Osteocyte (in vitro differentiated cells): ENCODE measurements around the gene WNT5A. TPM values are rescaled to one million over a fixed set of nuclear protein-coding genes. Genes with fewer than 3 reads are reported as not detected.

Source experiments
- DNase-seq: peaks from one replicate; pipeline ENCODE4 v3.0.0; 2021; ENCODE audit warnings: mixed read lengths; ENCODE audit not compliant: unreplicated experiment; ENCODE audit errors: extremely low spot score
- H3K27ac Mint-ChIP-seq: one replicate; pipeline ENCODE4 v1.8.0; 2021; ENCODE audit warnings: mild to moderate bottlenecking, mixed read lengths; ENCODE audit not compliant: unreplicated experiment
- H3K27me3 Mint-ChIP-seq: one replicate; pipeline ENCODE4 v1.8.0; 2021; ENCODE audit warnings: mixed read lengths; ENCODE audit not compliant: unreplicated experiment
- H3K36me3 Mint-ChIP-seq: one replicate; pipeline ENCODE4 v1.8.0; 2021; ENCODE audit warnings: mixed read lengths; ENCODE audit not compliant: unreplicated experiment
- H3K4me1 Mint-ChIP-seq: one replicate; pipeline ENCODE4 v1.8.0; 2021; ENCODE audit warnings: mixed read lengths; ENCODE audit not compliant: unreplicated experiment
- H3K4me3 Mint-ChIP-seq: one replicate; pipeline ENCODE4 v1.8.0; 2021; ENCODE audit warnings: mild to moderate bottlenecking, moderate library complexity, mixed read lengths; ENCODE audit not compliant: unreplicated experiment
- H3K9me3 Mint-ChIP-seq: one replicate; pipeline ENCODE4 v1.8.0; 2021; ENCODE audit warnings: mixed read lengths; ENCODE audit not compliant: unreplicated experiment
- total RNA-seq: library from RNA; stranded (reverse); gene quantifications from 2 replicates; pipeline ENCODE4 v1.2.1, GENCODE V29; 2021
- TF ChIP-seq, protein P1 (sequence below): fragments of 200-600 bp; sonication (generic); IDR thresholded peaks from 2 replicates; pipeline ENCODE4 v1.5.0; 2021; ENCODE audit warnings: antibody characterized with exemption, mild to moderate bottlenecking, moderate library complexity

WNT5A gene
- total RNA-seq, 1 donor from 2014 or later, result 30.4 TPM

- Mint-ChIP-seq H3K4me3 (no peak overlapping the region), H3K36me3 (no peaks in the 10 kb centered on the region), H3K27ac (no peak overlapping the region), H3K9me3 (no peaks in the 10 kb centered on the region), H3K27me3 (no peaks in the 10 kb centered on the region), H3K4me1 (no peaks in the 10 kb centered on the region)
- TF ChIP-seq, protein P1, sequence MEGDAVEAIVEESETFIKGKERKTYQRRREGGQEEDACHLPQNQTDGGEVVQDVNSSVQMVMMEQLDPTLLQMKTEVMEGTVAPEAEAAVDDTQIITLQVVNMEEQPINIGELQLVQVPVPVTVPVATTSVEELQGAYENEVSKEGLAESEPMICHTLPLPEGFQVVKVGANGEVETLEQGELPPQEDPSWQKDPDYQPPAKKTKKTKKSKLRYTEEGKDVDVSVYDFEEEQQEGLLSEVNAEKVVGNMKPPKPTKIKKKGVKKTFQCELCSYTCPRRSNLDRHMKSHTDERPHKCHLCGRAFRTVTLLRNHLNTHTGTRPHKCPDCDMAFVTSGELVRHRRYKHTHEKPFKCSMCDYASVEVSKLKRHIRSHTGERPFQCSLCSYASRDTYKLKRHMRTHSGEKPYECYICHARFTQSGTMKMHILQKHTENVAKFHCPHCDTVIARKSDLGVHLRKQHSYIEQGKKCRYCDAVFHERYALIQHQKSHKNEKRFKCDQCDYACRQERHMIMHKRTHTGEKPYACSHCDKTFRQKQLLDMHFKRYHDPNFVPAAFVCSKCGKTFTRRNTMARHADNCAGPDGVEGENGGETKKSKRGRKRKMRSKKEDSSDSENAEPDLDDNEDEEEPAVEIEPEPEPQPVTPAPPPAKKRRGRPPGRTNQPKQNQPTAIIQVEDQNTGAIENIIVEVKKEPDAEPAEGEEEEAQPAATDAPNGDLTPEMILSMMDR, result no peak
- DNase-seq, result no peak
These were observed 45.6 kb downstream of the WNT5A start for GRCh38 chr3:55441499-55441898.

DNA sequence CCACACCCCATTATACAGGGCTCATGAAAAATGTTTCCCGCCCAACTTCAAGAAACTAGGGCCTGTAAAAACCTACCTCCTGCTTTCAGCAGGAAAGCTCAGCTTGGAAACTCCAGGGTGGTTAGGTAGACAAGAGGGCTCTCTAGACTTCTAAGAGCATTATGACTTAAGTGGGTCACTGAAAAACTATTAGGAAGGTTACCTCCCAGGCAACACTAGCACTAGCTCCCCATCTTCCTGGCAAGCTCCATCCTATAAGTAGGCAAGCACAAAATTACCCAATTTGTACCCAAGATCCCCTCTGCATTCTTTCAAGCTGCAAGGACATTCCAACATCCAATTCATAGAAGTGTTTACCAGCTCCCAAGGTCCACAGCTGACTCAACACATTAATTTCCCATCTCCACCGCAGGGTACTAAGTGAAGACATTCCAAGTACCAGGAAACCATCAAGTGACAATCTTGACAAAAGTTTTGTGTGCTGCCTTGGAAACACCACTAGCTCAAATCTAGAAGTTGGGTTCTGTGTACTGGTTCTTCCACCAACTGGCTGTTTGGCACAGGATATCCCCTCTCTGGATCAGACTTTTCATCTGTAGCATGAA is 46.9 kb downstream of the WNT5A start:
- Mint-ChIP-seq H3K36me3 (no peaks in the 10 kb centered on the region), H3K4me1 (no peaks in the 10 kb centered on the region), H3K4me3 (no peak overlapping the region), H3K27me3 (no peaks in the 10 kb centered on the region), H3K27ac (no peak overlapping the region), H3K9me3 (no peaks in the 10 kb centered on the region)
- no peak for DNase-seq
- TF ChIP-seq, protein P1, result no peak

DNA sequence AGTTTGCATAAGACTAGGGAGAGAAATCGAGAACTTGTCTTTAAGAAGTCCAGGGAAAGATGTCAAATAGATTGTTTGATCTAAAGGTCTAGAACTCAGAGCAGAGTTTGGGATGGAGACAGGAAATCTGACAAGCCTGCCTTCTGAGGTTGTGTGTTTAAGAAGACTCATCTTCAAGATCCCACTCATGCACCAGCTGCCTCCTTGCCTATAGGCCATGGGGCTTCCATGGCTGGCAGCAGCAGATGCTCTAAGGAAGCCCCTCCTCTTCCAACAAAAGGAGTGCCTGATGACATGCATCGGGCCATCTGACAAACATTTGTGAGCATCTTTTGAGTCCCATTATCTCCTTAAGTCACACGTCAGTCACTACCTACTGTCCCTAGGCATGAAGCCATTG is 47.4 kb downstream of the WNT5A start:
- TF ChIP-seq, protein P1, result no peak
- Mint-ChIP-seq H3K36me3 (no peaks in the 10 kb centered on the region), H3K4me3 (no peak overlapping the region), H3K4me1 (no peaks in the 10 kb centered on the region), H3K9me3 (no peaks in the 10 kb centered on the region), H3K27ac (no peak overlapping the region), H3K27me3 (no peaks in the 10 kb centered on the region)
- DNase-seq, result no peak

DNA sequence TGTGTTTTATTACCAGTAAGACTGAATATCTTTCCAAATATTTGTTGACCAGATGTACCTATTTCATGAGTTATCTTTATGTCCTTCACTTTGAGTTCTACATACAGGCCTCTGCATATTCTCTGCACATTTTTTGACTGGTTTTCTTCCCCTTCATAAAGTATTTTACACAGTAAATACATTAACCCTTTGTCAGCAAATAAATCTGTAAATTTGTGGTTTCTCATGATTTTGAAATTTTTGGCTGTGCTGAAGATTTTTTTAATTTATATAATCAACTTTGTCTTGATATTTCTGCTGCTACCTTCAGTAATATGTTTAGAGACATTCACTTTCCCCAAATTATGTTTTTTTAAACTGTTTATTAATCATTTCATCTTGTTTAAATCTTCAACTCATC is 50.5 kb downstream of the WNT5A start:
- TF ChIP-seq, protein P1, result no peak
- H3K27me3 Mint-ChIP-seq, result no peaks in the 10 kb centered on the region
- H3K36me3 Mint-ChIP-seq, result no peaks in the 10 kb centered on the region
- no peaks in the 10 kb centered on the region for H3K9me3 Mint-ChIP-seq
- H3K4me3 Mint-ChIP-seq, result no peak overlapping the region
- no peak for DNase-seq
- no peaks in the 10 kb centered on the region for H3K4me1 Mint-ChIP-seq
- no peak overlapping the region for H3K27ac Mint-ChIP-seq

DNA sequence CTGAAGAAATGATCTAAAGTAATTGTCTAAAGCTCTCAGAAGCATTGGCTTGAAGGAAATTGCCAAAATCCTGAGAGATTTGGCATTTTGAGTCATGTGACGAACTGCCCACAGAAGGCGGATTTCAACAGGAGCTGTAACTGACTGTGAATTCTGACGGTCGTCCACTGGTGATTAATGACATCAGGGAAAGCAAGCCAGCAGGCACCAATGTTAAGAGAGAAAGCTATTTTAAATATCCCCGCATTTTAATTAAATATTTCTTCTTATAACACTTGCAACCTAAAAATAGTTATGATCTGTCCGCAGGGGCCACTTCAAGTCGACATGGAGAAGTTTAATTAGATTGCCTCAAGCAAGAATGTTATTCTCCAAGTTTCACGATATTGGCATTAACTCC is 51.6 kb downstream of the WNT5A start:
- Mint-ChIP-seq H3K36me3 (no peaks in the 10 kb centered on the region), H3K4me1 (no peaks in the 10 kb centered on the region), H3K4me3 (no peak overlapping the region), H3K27ac (no peak overlapping the region), H3K9me3 (no peaks in the 10 kb centered on the region), H3K27me3 (no peaks in the 10 kb centered on the region)
- no peak for DNase-seq
- TF ChIP-seq, protein P1, result no peak
